GM21390 (cell line): Measurements from ENCODE around the gene VGF.
"Not testable (repeated sequence)": the region's sequence is repeated elsewhere in the genome, so short reads cannot be mapped to it uniquely, and the experiment has no call there.

Source experiments
- ATAC-seq: cut with Tn5 transposase; IDR thresholded peaks from one replicate; pipeline ENCODE4 v1.9.1; 2021; ENCODE audit not compliant: unreplicated experiment

Gene VGF

DNA sequence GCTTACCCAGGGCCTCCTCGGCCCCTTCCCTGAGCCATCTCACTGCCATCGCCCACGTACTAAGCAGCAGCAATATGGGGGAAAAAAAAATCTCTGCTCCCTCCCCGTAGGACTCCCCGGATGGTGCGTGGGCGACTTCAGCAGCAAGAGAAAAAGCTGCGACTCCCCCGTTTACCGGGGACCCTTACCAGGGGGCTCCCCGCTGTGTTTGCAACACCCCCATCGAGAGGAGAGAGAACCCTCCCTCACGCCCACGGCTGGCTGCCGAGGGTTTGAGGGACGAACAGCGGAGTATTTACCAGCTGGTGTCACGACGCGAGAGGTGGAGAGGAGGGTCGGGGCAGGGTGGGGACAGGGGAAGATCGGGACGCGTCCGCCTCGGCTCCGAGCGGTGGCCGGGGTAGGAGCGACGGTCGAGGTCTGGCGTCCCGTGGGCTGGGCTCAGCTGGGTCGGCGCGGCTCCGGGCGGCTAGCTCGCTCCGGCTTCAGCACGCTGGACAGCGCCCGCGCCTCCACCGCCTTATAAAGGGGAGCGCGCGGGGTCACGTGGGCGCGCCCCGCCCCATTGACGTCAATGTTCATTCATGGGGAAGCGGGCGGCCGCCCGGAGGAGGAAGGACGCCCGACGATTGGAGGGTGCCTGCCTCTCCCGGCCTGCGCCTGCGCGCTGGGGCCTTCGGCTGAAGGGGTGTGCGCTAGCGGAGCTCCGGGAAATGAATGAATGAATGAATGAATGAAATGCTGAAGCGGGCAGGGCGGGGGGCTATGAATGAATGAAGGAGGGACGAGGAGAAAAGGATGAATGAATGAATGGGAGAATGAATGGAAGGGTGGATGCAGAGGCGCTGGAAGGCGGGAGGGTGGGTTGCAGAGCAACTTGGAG, at the start of gene VGF:
VGF (minus strand) TSS at position 495 of the 883 bp plus-strand sequence. CDS start 726 bp downstream, outside the sequence.
- peak; percentile 66 for ATAC-seq

DNA sequence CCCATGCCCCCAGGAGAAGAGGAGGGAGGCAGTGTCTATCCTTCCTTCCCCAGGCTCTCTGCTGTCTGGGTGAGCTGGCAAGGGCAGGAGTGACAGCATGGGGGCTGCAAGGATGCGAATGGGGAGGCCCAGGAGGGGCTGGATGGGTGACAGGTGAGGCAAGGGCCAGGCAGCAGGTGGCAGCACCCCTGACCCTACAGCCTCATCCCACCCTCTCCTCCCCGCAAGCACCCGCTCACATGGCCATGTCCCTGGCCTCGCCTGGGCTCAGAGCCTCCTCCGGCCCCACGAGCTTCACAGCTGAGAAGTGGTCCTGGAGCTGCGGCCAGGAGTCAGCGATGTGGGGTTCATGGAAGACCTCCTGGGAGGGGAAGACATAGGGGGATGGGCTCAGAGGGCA, 46.6 kb upstream of the VGF start:
- no peak for ATAC-seq

DNA sequence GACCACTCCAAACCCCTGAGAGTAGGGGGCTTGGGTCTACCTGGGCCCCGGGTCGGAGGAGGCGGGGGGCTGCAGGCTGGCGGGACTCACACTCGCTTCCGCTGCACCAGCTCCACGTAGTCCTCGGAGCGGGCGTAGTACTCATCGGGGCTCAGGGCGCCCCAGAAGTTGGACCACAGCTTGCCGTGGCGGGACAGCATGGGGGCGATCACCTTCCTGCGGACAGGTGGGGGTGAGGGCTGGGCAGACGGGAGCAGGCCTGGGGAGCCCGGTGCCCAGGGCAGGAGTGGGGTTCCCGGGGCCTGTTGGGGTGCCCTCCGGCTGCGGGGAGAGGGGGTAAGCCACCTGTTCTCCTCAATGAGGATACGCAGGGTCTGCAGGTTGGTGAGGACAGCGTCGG, 46.1 kb upstream of the VGF start:
- no peak for ATAC-seq

DNA sequence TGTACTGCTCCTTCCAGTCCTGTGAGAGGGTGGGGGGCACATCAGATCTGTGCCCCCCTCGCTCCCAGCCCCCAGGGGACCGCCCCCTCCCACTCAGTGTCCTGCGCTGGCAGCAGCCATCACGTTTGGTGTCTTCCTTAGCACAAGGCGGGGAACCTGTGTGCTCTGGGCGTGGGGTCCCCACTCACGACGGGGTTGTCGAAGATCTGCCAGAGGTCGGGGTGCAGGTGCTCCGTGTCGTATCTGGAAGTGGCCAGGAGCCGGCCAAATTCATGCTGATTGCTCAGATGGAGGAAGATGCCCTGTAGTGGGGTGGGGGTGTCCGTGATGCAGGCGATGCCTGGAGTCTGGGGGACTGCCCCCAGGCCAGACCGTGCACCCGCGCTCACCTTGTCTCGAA, 44.8 kb upstream of the VGF start:
- ATAC-seq = no peak

DNA sequence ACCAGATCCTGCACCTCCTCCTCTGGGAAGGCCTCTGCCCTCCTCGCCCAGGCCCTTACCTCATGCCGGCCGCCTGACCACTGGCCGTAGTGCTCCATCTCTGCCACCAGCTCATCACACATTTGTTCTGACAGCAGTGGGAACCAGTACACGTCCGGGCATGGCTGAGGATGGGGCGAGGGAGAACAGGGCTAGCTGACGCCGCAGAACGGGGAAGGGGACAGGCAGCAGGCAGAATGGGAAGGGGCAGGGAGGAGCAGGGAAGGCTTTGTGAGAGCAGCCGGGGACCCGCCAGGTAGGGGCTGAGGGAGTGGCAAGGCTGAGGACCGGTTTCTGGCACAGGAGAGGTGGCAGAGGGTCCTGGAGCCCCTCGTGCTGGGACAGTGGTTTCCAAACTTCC, 43.4 kb upstream of the VGF start:
- no peak for ATAC-seq

DNA sequence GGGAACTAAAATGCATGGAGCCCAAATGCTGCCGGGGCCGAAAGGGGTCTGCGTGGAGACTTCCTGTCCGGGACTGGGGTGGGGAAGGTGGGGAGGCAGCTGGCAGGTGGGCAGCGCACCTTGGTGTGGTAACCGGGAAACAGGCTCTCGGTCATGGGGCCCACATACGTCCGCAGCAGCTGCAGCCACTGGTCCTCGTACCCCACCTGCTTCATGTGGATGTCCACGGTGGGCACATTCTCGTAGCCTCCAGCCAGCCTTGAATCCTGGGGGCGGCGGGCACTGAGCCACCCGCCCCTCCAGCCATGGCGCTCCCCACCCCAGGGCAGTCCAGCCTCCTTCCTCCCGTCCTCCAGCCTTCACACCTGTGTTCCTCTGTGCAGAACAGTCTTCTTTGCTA, 42.1 kb upstream of the VGF start:
- no peak for ATAC-seq

DNA sequence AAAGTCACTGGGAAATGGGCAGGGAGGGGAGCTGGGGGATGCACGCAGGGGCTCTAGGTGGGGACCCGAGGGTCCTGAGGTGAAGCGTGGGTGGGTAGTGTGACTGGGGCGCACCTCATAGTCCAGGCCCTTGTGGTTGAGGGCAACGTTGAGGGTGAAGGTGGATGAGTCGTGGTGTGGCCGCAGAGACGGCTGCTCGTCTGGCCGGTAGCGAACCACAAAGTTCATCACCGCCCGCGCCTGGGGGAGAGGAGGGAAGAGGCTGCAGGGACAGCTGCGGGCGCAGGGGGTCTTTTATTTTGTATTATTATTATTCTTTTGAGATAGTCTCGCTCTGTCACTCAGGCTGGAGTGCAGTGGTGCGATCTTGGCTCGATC, 41.3 kb upstream of the VGF start:
- no peak for ATAC-seq

DNA sequence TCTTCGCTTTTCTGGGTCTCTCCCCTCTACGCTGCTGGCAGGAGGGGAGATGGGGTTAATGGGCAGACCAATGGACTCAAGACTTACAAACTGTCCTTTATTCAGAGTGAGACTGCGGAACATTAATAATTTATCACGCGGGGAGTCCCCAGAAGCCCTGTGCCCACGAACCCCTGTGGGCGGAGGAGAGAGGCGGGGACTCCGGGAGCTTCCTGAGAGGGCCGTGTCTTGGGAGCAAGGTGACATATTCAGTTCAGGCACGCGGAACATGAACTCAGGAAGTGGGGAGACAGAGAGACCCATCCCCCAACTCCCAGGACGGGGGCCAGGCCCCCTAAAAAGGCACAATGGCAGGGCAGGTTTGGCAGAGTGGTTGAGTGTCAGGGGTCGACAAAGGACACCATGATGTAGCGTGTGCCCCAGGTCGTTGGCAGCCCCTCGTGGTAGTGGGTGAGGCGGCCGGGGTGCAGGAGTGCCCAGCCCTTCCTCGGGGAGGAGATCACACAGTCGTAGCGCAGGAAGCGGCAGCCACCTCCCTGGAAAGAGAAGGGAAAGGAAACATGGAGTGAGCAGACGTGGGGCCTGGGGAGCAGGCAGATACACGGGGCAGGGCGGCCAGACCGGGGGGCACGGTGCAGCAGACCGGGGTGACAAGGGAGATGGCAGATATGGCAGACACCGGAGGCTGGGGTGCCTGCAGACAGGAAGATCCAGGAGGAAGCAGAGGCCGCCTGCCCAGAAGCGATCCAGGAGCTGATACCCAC, 40.7 kb upstream of the VGF start:
- ATAC-seq = no peak

DNA sequence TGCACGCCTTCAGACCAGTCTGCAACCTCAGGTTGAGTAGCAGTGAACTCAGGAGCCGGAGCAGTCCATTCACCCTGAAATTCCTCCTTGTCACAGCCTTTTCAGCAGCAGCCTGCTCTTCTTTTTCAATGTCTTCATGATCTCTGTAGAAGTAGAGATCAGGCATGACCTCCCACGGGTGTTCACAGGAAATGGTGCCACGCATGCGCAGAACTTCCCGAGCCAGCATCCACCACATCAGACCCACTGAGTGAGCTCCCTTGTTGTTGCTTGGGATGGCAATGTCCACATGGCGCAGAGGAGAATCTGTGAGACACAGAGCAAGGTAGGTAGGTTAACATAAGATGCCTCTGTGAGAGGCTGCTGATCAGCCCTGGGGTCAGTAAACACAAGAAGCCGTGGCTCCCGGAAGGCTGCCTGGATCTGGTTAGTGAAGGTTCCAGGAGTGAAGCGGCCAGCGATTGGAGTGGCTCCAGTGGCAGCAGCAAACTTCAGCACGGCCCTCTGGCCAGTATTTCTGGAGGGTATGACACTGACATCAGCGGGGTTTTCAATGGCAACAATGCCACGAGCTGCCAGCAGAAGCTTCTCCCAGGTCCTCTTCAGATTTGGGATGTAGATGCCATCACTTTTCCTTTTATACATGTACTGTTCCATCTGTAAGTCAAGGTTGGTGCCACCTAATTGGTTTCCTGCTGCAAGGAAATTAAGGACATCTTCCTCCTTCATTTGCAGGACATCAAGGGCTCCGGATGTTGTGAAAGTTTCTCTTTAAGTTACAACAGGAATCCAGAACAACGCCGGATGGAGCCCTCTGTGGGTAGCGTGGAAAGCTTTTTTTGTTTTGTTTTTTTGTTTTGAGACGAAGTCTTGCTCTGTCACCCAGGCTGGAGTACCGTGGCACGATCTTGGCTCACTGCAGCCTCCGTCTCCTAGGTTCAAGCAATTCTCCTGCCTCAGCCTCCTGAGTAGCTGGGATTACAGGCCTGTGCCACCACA, 38.7 kb upstream of the VGF start:
- not testable (repeated sequence) for ATAC-seq

DNA sequence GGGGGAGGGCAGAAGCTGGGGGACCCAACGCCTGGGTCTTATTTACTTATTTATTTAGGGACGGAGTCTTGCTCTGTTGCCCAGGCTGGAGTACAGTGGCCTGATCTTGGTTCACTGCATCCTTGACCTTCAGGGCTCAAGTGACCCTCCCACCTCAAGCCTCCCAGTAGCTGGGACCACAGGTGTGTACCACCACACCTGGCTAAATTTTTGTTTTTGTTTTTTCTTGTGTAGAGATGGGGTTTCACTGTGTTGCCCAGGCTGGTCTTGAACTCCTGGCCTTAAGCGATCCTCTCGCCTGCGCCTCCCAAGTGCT, 37.2 kb upstream of the VGF start:
- ATAC-seq = no peak

DNA sequence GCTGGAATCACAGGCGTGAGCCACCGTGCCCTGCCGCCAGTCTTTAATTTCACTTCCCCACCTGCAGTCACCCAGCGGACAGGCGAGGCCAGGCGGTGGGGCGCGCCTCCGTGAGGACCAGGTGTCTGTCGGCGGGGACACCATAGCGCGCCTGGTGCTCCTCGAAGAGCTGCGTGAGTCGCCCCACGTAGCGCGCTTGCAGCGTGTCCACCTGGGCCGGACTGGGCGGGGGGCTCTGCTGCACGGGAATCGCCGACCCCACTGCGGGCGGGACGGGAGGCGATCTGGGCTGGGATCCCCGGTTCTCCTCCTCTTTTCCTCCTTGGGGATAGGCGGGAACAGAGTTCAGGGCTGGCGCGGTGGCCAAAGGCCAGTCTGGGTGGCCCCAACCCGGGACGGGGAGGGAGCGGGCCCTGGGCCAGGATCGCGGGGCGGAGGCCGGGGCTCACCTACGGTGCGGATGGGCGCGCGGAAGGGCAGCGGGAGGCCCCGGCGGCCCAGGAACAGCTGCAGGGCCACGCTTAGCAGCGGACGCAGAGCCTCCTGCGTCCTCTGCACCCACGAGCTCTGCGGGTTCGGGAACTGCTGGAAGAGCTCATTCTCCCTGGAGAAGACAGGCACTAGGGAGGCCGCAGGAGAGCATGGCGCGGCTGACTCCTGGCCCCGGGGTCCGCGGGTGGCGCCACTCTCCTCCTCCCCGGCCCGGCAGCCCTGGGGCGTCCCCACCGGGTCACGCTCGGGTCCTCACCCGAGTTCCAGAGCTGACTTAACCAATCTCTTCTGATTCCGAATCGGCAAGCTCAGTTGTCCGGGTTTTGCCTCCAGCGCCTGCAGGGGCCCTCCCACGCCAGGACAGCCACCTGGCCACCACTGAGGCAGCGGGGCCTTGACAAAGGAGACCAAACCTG, 36.6 kb upstream of the VGF start:
- ATAC-seq = no peak

DNA sequence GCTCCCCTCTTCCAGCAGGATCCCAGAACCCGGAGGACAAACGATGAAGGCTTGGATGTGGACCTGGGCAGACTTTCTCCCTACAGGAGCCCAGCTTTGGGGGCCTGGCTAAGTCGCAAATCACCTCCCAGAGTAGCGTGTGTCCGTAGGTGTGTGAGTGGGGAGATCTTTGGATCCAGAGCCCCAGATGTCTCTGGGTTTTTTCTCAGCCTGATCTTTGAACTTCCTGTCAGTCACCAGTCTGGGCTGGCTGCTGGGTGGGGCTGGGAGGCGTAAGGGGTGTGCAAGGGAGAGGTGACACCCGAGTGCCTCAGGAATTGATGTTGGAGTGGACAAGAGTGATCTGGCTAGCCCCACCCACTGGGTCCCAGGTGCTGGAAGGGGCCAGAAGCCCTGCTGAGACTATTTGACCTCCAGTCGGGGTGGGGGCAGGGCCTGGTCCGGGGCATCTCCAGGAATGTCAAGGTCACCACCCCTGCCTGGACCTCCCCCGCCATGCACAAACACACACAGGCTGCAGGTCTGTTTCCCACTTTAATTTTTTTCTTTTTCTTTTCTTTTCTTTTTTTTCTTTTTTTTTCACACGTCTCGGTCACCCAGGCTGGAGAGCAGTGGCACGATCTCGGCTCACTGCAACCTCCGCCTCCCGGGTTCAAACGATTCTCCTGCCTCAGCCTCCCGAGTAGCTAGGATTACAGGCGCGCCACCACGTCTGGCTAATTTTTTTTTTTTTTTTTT, 35.7 kb upstream of the VGF start, which contains the start of gene MOGAT3:
MOGAT3 (minus strand) TSS at position 175 of the 738 bp plus-strand sequence. CDS start 182 bp downstream, outside the sequence.
- ATAC-seq = no peak

DNA sequence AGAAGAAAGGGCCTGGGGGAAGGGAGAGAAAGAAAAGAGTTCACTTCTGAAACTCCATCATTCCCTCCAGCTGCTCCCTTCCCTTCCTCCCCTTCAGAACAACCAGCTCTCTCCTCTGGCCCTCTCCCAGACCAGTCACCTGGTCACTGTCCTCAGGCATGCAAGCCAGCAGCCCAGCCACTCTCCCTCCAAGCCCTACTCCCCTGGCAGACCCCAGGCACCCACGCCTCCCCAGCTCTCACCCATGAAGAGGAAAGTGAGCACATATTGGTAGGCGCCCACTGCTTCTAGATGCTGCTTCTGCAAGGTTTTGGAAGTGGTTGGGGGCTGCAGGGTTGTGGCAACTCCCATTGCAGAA, 35.1 kb upstream of the VGF start:
- ATAC-seq = no peak

DNA sequence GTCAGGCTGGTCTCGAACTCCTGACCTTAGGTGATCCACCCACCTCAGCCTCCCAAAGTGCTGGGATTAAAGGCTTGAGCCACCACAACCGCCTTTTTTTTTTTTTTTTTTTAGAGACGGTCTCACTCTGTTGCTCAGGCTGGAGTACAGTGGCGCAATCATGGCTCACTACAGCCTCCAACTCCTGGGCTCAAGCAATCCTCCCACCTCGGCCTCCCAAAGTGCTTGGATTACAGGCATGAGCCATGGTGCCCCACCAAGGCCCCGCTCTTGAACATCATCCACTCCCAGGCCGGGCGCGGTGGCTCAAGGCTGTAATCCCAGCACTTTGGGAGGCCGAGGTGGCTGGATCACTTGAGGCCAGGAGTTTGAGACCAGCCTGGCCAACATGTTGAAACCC, 34.2 kb upstream of the VGF start:
- ATAC-seq = not testable (repeated sequence)

DNA sequence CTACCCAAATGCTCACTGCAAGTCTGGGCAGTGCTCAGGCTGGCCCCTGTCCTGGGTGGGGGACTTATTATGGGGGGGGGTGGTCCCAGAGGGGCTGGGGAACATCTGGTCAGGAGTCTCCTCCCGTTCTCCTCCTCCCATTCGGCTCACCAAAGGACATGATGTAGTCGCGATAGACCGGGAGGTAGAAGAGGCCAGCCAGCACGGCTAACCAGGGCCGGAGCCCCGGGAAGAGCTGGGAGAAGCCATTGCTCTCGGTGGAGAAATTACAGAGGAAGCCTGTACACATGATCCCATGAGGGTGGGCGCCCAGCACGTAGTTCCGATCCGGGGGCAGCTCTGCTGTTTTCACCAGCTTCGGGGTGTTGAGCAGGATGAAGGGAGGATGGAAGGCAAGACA, 33.1 kb upstream of the VGF start:
- ATAC-seq = no peak

DNA sequence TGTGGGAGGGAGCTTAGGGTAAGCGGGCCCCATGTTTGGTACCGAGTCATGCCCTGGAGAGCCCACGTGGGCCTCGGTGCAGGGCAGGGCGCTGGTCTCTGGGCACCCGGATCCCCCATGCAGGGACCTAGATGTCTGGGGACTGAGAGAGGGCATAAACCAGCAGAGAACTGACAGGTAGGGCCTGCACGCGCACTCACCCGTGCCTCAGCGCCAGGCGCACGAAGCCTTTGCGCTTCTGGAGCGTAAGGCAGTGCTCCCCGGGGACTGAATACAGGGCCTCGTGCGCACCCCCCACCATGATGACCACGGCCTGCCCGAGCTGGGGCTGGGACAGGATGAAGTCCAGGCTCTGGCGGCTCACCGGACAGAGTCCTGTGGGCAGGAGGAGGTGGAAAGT, 32.6 kb upstream of the VGF start:
- no peak for ATAC-seq

DNA sequence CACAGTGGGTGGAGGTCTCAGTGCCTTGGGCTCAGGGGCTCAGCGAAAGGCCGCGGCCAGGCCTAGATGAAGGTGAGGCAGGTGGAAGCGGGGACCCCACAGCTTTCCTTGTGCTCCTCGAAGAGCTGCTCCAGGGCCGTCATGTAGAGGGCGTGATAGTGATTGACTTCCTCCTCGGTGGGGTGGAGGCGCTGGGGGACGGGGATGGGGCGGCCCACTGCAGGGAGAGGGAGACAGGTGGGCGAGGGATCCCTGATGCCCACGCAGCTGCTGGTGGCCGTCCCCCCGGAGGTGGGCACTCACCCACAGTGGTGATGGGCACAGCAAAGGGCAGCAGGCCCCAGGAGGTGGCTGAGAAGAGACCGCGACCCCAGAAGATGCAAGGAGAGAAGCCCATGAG, 30.5 kb upstream of the VGF start:
- ATAC-seq = no peak

DNA sequence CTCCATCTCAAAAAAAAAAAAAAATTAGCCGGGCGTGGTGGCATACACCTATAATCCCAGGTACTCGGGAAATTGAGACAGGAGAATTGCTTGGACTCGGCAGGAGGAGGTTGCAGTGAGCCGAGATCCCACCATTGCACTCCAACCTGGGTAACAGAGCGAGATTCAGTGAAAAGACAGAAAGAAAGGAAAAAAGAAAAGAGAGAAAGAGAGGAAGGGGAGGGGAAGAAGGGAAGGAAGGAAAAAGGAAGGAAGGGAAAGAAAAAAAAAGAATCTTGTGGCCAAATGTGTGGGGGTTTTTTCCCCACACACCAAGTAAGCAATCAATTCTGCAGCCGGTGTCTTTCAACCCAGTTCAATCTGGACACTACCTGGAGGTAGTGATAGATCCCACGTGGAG, 23.7 kb upstream of the VGF start:
- no peak for ATAC-seq

DNA sequence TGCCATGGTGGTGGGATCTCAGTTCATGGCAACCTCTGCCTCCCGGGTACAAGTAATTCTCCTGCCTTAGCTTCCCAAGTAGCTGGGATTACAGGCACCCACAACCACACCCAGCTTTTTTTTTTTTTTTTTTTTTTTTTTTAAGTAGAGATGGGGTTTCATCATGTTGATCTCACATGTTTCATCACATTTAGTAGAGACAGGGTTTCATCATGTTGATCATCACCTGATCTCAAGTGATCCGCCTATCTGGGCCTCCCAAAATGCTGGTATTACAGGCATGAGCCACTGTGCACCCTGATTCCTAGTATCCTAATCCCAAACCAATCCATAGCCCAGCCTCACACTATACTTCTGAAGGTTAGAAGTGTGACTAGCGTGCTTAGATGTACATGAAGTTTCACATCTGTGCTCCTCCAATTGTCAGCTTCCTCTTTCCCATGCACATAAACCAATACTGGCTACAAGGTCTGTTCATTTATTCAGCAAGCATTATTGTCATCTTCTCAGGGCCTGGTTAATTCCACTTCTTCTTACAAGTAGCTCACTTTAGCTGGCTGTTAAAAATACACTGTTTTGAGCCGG, 21.6 kb upstream of the VGF start:
- ATAC-seq = no peak
